ENCODE results near the gene TXNDC8.

DNA sequence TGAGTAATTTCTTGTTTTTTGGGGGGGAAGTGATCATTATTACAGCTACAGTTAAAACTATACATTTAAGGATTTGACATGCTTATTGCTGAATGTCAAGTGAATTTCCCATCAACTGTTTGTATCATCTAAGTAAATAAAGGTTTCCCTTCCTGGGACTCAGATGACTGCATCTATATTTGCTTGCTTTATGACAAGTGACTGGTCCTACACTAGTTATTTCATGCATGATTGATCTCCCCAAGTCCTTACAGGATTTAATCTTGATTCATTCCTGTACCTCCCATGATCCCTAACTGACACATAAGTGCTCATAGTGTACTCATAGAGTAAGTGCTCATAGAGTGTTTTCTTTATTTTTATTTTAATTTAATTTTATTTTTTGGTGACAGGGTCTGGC is 2.8 kb downstream of the TXNDC8 start:
- no peak for TF ChIP-seq SSRP1 (CRISPR knock-in tag; IDR thresholded peaks at IDR 0.05)
- no peak for TF ChIP-seq TOE1 (CRISPR knock-in tag; IDR thresholded peaks at IDR 0.05)
- TF ChIP-seq NPAS2 (CRISPR knock-in tag; IDR thresholded peaks at IDR 0.05; ENCODE audit: borderline replicate concordance) = no peak
- no peak for TF ChIP-seq SKI (IDR thresholded peaks at IDR 0.05; ENCODE audit: partially characterized antibody)
- no peak for TF ChIP-seq AGO1 (IDR thresholded peaks at IDR 0.05; ENCODE audit: low read depth, low read length, poor library complexity, severe bottlenecking)
- TF ChIP-seq CTCF (CRISPR knock-in tag; IDR thresholded peaks at IDR 0.05) = no peak
- no peak for TF ChIP-seq PREB (CRISPR knock-in tag; IDR thresholded peaks at IDR 0.05)
- no peak for TF ChIP-seq ZNF207 (IDR thresholded peaks at IDR 0.05; ENCODE audit: borderline replicate concordance)

Measured in HepG2 (cell line).